DOHH2 (cell line): ENCODE measurements around the gene MPRIP.

ENCODE experiments used
- H3F3A ChIP-seq: fragments of 200-600 bp; sonication (generic), shearing (Covaris generic); 2 replicates; pipeline ENCODE4 v1.6.0; 2016; ENCODE audit warnings: antibody characterized with exemption, mild to moderate bottlenecking; ENCODE audit not compliant: control insufficient read depth, insufficient read depth
- H3K27ac ChIP-seq: fragments of 200-600 bp; sonication (generic); 2 replicates; pipeline ENCODE4 v1.5.1; 2014; ENCODE audit warnings: low read depth, mild to moderate bottlenecking, low read length, moderate library complexity
- H3K27me3 ChIP-seq: fragments of 200-600 bp; sonication (generic); 2 replicates; pipeline ENCODE4 v1.6.1; 2014; ENCODE audit warnings: mild to moderate bottlenecking, low read length, mixed read lengths; ENCODE audit not compliant: control insufficient read depth
- H3K36me3 ChIP-seq: fragments of 200-600 bp; sonication (generic); 2 replicates; pipeline ENCODE4 v1.6.1; 2014; ENCODE audit warnings: mild to moderate bottlenecking, low read length, moderate library complexity, mixed read lengths; ENCODE audit not compliant: control insufficient read depth
- H3K4me1 ChIP-seq: fragments of 200-600 bp; sonication (generic); 2 replicates; pipeline ENCODE4 v1.6.1; 2014; ENCODE audit warnings: mild to moderate bottlenecking, low read length, mixed read lengths; ENCODE audit not compliant: control insufficient read depth
- H3K4me2 ChIP-seq: fragments of 200-600 bp; sonication (generic); 2 replicates; pipeline ENCODE4 v1.6.0; 2014; ENCODE audit warnings: mild to moderate bottlenecking, low read length, moderate library complexity
- H3K4me3 ChIP-seq: fragments of 200-600 bp; sonication (generic); 2 replicates; pipeline ENCODE4 v1.5.1; 2014; ENCODE audit warnings: mild to moderate bottlenecking, low read length, mixed read lengths
- H3K79me2 ChIP-seq: fragments of 200-600 bp; sonication (generic); 2 replicates; pipeline ENCODE4 v1.6.1; 2014; ENCODE audit warnings: mild to moderate bottlenecking, low read length, mixed read lengths; ENCODE audit not compliant: control insufficient read depth
- H3K9me2 ChIP-seq: fragments of 200-600 bp; sonication (generic); replicated peaks from 2 replicates; pipeline ENCODE4 v1.6.1; 2014; ENCODE audit warnings: mild to moderate bottlenecking, low read length, mixed read lengths; ENCODE audit not compliant: control insufficient read depth
- H3K9me3 ChIP-seq: fragments of 200-600 bp; sonication (generic); 2 replicates; pipeline ENCODE4 v1.6.1; 2014; ENCODE audit warnings: antibody characterized with exemption, low read length, mixed read lengths; ENCODE audit not compliant: control insufficient read depth, insufficient read depth
- H4K20me1 ChIP-seq: fragments of 200-600 bp; sonication (generic); 2 replicates; pipeline ENCODE4 v1.6.0; 2014; ENCODE audit warnings: low read depth, mild to moderate bottlenecking, antibody characterized with exemption, low read length, moderate library complexity; ENCODE audit not compliant: control insufficient read depth, insufficient read depth
- CTCF ChIP-seq: fragments of 200-600 bp; sonication (generic); IDR thresholded peaks from one replicate; pipeline ENCODE4 v1.5.1; 2014; ENCODE audit warnings: antibody characterized with exemption, mild to moderate bottlenecking, low read depth, low read length; ENCODE audit not compliant: poor library complexity, severe bottlenecking
- EZH2phosphoT487 ChIP-seq: fragments of 200-600 bp; sonication (generic); IDR thresholded peaks from 2 replicates; pipeline ENCODE4 v1.6.1; 2017; ENCODE audit warnings: borderline replicate concordance, mild to moderate bottlenecking, antibody characterized with exemption, low read length, moderate library complexity, mixed read lengths

Gene MPRIP

GRCh38 chr17:17027442-17028058 is 14.7 kb upstream of the MPRIP start:
- peaks cover 12% of the 10 kb centered on the region for H3K4me1 ChIP-seq
- H3K4me2 ChIP-seq = no peak overlapping the region

GRCh38 chr17:17028059-17028877 is 14.0 kb upstream of the MPRIP start:
- no peaks in the 10 kb centered on the region for H3K36me3 ChIP-seq
- H3K4me3 ChIP-seq = no peak overlapping the region
- H3K9me3 ChIP-seq = no peaks in the 10 kb centered on the region
- no peaks in the 10 kb centered on the region for H3K79me2 ChIP-seq
- peaks cover 18% of the 10 kb centered on the region for H3K27me3 ChIP-seq
- no peaks in the 10 kb centered on the region for H3F3A ChIP-seq
- H4K20me1 ChIP-seq = no peaks in the 10 kb centered on the region
- TF ChIP-seq EZH2phosphoT487 = no peak
- no peak for TF ChIP-seq CTCF
- H3K9me2 ChIP-seq = no peaks in the 10 kb centered on the region
- H3K4me1 ChIP-seq = peaks cover 12% of the 10 kb centered on the region
- H3K4me2 ChIP-seq = no peak overlapping the region
- H3K27ac ChIP-seq = no peak overlapping the region

More at GRCh38 chr17:17027442-17028058, 14.7 kb upstream of the MPRIP start:
- H3K27ac ChIP-seq = no peak overlapping the region
- H4K20me1 ChIP-seq = no peaks in the 10 kb centered on the region
- no peaks in the 10 kb centered on the region for H3K9me3 ChIP-seq
- H3K79me2 ChIP-seq = no peaks in the 10 kb centered on the region
- no peaks in the 10 kb centered on the region for H3K9me2 ChIP-seq
- H3K4me3 ChIP-seq = no peak overlapping the region
- no peaks in the 10 kb centered on the region for H3F3A ChIP-seq
- no peaks in the 10 kb centered on the region for H3K36me3 ChIP-seq
- TF ChIP-seq CTCF (no peak), EZH2phosphoT487 (no peak)
- H3K27me3 ChIP-seq = peaks cover 18% of the 10 kb centered on the region

- no peaks in the 10 kb centered on the region for H3F3A ChIP-seq
- no peaks in the 10 kb centered on the region for H3K9me2 ChIP-seq
- H3K4me3 ChIP-seq = no peak overlapping the region
- H3K79me2 ChIP-seq = no peaks in the 10 kb centered on the region
- H3K27me3 ChIP-seq = peaks cover 18% of the 10 kb centered on the region
- no peak overlapping the region for H3K4me2 ChIP-seq
- no peaks in the 10 kb centered on the region for H4K20me1 ChIP-seq
- no peaks in the 10 kb centered on the region for H3K9me3 ChIP-seq
- no peaks in the 10 kb centered on the region for H3K36me3 ChIP-seq
- TF ChIP-seq EZH2phosphoT487 = no peak
- TF ChIP-seq CTCF = no peak
- H3K4me1 ChIP-seq = peaks cover 12% of the 10 kb centered on the region
- no peak overlapping the region for H3K27ac ChIP-seq
Observed at GRCh38 chr17:17028878-17029535, 13.2 kb upstream of the MPRIP start.
